H9 (cell line): ENCODE data around the gene THAP9. TPM values are rescaled to one million over a fixed set of nuclear protein-coding genes. Genes with fewer than 3 reads are reported as not detected.
A peak's percentile ranks its signal among the peaks of the same experiment; 100 is the strongest.

ENCODE experiments used
- DNase-seq: peaks from one replicate; pipeline ENCODE4 v3.0.0-alpha.2; 2017
- H2AFZ ChIP-seq: one replicate; pipeline ENCODE4 v1.6.1; 2013; ENCODE audit warnings: mild to moderate bottlenecking, low read length, control low read depth, moderate library complexity
- H2AK5ac ChIP-seq: 2 replicates; pipeline ENCODE4 v1.6.1; 2013; ENCODE audit warnings: low read length, control low read depth, mixed read lengths; ENCODE audit not compliant: insufficient read length
- H2BK120ac ChIP-seq: one replicate; pipeline ENCODE4 v1.6.1; 2013; ENCODE audit warnings: low read depth, mild to moderate bottlenecking, low read length, control low read depth, inconsistent platforms; ENCODE audit not compliant: poor library complexity, severe bottlenecking
- H2BK12ac ChIP-seq: 2 replicates; pipeline ENCODE4 v1.6.1; 2013; ENCODE audit warnings: low read length, control low read depth, mixed read lengths, low read depth; ENCODE audit not compliant: insufficient read length
- H2BK15ac ChIP-seq: 2 replicates; pipeline ENCODE4 v1.6.1; 2013; ENCODE audit warnings: low read depth, low read length, control low read depth
- H2BK20ac ChIP-seq: one replicate; pipeline ENCODE4 v1.6.1; 2013; ENCODE audit warnings: low read depth, mild to moderate bottlenecking, low read length, control low read depth, inconsistent platforms; ENCODE audit not compliant: poor library complexity, severe bottlenecking
- H2BK5ac ChIP-seq: 2 replicates; pipeline ENCODE4 v1.6.1; 2013; ENCODE audit warnings: low read length, control low read depth, mixed read lengths; ENCODE audit not compliant: insufficient read length
- H3K14ac ChIP-seq: 2 replicates; pipeline ENCODE4 v1.6.1; 2013; ENCODE audit warnings: low read length, control low read depth; ENCODE audit not compliant: insufficient read depth
- H3K18ac ChIP-seq: 2 replicates; pipeline ENCODE4 v1.6.1; 2013; ENCODE audit warnings: low read depth, mild to moderate bottlenecking, mixed read lengths, low read length, control low read depth; ENCODE audit not compliant: insufficient read length
- H3K23ac ChIP-seq: 2 replicates; pipeline ENCODE4 v1.6.1; 2013; ENCODE audit warnings: low read length, control low read depth, mixed read lengths, low read depth; ENCODE audit not compliant: insufficient read length
- H3K23me2 ChIP-seq: 2 replicates; pipeline ENCODE4 v1.6.1; 2013; ENCODE audit warnings: low read depth, mild to moderate bottlenecking, mixed read lengths, low read length, control low read depth; ENCODE audit not compliant: insufficient read length, poor library complexity, severe bottlenecking
- H3K27ac ChIP-seq: 2 replicates; pipeline ENCODE4 v1.5.1; 2013; ENCODE audit warnings: low read length, control low read depth, mixed read lengths, low read depth; ENCODE audit not compliant: insufficient read length
- H3K27me3 ChIP-seq: 2 replicates; pipeline ENCODE4 v1.6.1; 2013; ENCODE audit warnings: low read length, control low read depth, inconsistent platforms; ENCODE audit not compliant: insufficient read depth
- H3K4ac ChIP-seq: 2 replicates; pipeline ENCODE4 v1.6.1; 2013; ENCODE audit warnings: low read depth, mild to moderate bottlenecking, control low read depth, inconsistent platforms, low read length, moderate library complexity
- H3K4me1 ChIP-seq: 2 replicates; pipeline ENCODE4 v1.6.1; 2013; ENCODE audit warnings: low read length, control low read depth, inconsistent platforms; ENCODE audit not compliant: insufficient read depth
- H3K4me2 ChIP-seq: 2 replicates; pipeline ENCODE4 v1.6.1; 2013; ENCODE audit warnings: low read length, control low read depth, mixed read lengths; ENCODE audit not compliant: insufficient read length, insufficient read depth
- H3K56ac ChIP-seq: 2 replicates; pipeline ENCODE4 v1.6.1; 2013; ENCODE audit warnings: low read depth, mild to moderate bottlenecking, mixed read lengths, low read length, control low read depth; ENCODE audit not compliant: insufficient read length
- H3K79me1 ChIP-seq: 2 replicates; pipeline ENCODE4 v1.6.1; 2013; ENCODE audit warnings: low read depth, mild to moderate bottlenecking, moderate library complexity, low read length, control low read depth, inconsistent platforms; ENCODE audit not compliant: insufficient read depth, poor library complexity, severe bottlenecking
- H3K79me2 ChIP-seq: 2 replicates; pipeline ENCODE4 v1.6.1; 2013; ENCODE audit warnings: low read length, control low read depth, inconsistent platforms; ENCODE audit not compliant: insufficient read depth
- H3K9ac ChIP-seq: 2 replicates; pipeline ENCODE4 v1.6.1; 2013; ENCODE audit warnings: low read length, control low read depth, mixed read lengths; ENCODE audit not compliant: insufficient read length; ENCODE audit errors: extremely low read depth
- H3K9me3 ChIP-seq: one replicate; pipeline ENCODE4 v1.6.1; 2013; ENCODE audit warnings: low read depth, low read length, inconsistent platforms; ENCODE audit not compliant: control insufficient read depth
- H3T11ph ChIP-seq: one replicate; pipeline ENCODE4 v1.6.1; 2013; ENCODE audit warnings: mild to moderate bottlenecking, low read length, control low read depth, inconsistent platforms
- H4K20me1 ChIP-seq: one replicate; pipeline ENCODE4 v1.6.1; 2013; ENCODE audit not compliant: control insufficient read depth, insufficient read length, insufficient read depth
- H4K5ac ChIP-seq: 2 replicates; pipeline ENCODE4 v1.6.1; 2013; ENCODE audit warnings: low read depth, mild to moderate bottlenecking, mixed read lengths, low read length, control low read depth; ENCODE audit not compliant: insufficient read length
- H4K8ac ChIP-seq: replicated peaks from 2 replicates; pipeline ENCODE4 v1.6.1; 2013; ENCODE audit warnings: low read length, control low read depth, mixed read lengths, low read depth; ENCODE audit not compliant: insufficient read length
- H4K91ac ChIP-seq: 2 replicates; pipeline ENCODE4 v1.6.1; 2013; ENCODE audit warnings: low read depth, mild to moderate bottlenecking, moderate library complexity, mixed read lengths, low read length, control low read depth; ENCODE audit not compliant: insufficient read length
- H3K27ac Mint-ChIP-seq, 3 experiments: 2 replicates in 2 of 3; 3 replicates in 1 of 3; pipeline ENCODE4 v1.8.0; 2020 to 2021; ENCODE audit warnings: mixed read lengths in 3 of 3, mild to moderate bottlenecking in 1 of 3, moderate library complexity in 1 of 3
- H3K27me3 Mint-ChIP-seq: 2 replicates; pipeline ENCODE4 v1.8.0; 2021; ENCODE audit warnings: low read depth, mild to moderate bottlenecking, moderate library complexity, mixed read lengths
- H3K36me3 Mint-ChIP-seq, 3 experiments: 2 replicates in 2 of 3; 3 replicates in 1 of 3; pipeline ENCODE4 v1.8.0; 2020 to 2021; ENCODE audit warnings: low read depth in 3 of 3, mixed read lengths in 3 of 3; ENCODE audit not compliant: insufficient read depth in 1 of 3
- H3K4me1 Mint-ChIP-seq, 2 experiments: 2 replicates each; pipeline ENCODE4 v1.8.0; 2020; ENCODE audit warnings: mixed read lengths in 2 of 2
- H3K4me3 Mint-ChIP-seq, 2 experiments: 2 replicates in 1 of 2; 3 replicates in 1 of 2; pipeline ENCODE4 v1.8.0; 2020 to 2021; ENCODE audit warnings: mild to moderate bottlenecking in 2 of 2, mixed read lengths in 2 of 2, moderate library complexity in 1 of 2
- H3K9me3 Mint-ChIP-seq, 2 experiments: 2 replicates in 1 of 2; 3 replicates in 1 of 2; pipeline ENCODE4 v1.8.0; 2020; ENCODE audit warnings: mild to moderate bottlenecking in 2 of 2, mixed read lengths in 2 of 2, moderate library complexity in 1 of 2
- WGBS: extraction: QIAGEN DNeasy Blood & Tissue Kit; methylation state at CpG from one replicate; pipeline ENCODE4 v1.1.7; 2013; ENCODE audit warnings: missing lambda C conversion rate, low lambda C conversion rate, mixed read lengths; ENCODE audit not compliant: insufficient read length; ENCODE audit errors: extremely low coverage; 5-methylcytosine and 5-hydroxymethylcytosine counted together
- total RNA-seq: library from RNA; stranded (reverse); gene quantifications from 2 replicates; pipeline ENCODE4 v1.2.1, GENCODE V29; 2021
- TF ChIP-seq, protein P1 (sequence below): fragments of 200-600 bp; sonication (generic); conservative IDR thresholded peaks from 3 replicates; pipeline ENCODE4 v1.8.0; 2021; ENCODE audit warnings: antibody characterized with exemption, mild to moderate bottlenecking

Gene THAP9
- total RNA-seq, 1 experiment from 2014 or later, result 14.8 TPM

DNA sequence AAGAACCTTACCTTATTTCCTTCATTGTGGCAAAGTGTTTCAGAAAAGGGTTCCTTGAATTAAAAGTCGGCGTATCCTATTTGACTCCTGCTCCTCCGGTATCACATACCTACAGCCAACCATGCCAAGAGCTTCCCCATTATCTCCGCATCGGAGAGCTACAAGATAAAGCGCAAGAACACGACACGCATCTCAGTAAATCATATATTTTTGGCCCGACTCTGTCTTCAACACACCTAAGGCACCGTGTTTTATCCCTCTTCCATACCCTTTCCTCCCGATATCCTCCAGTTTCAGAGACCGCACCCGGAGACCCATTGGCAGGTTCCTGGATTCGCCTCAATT, 497 bp upstream of the THAP9 start:
- Histone ChIP-seq H3K56ac (no peak overlapping the region), H3K4me2 (peak overlapping the region; percentile 57), H2BK15ac (no peak overlapping the region), H2BK20ac (no peak overlapping the region), H2AK5ac (no peak overlapping the region), H4K5ac (peak overlapping the region; percentile 83), H2BK120ac (no peak overlapping the region), H3K23ac (no peak overlapping the region), H3K27me3 (no peaks in the 10 kb centered on the region), H3K23me2 (peaks cover 10% of the 10 kb centered on the region), H2BK5ac (peak overlapping the region; percentile 1), H3T11ph (no peak overlapping the region), H2AFZ (no peak overlapping the region), H3K18ac (peak overlapping the region; percentile 37), H3K9ac (peak overlapping the region; percentile 97), H3K14ac (peak overlapping the region; percentile 80; the same call in 1 of the 2 replicates), H2BK12ac (no peak overlapping the region), H3K9me3 (no peaks in the 10 kb centered on the region), H3K79me2 (peaks cover 24% of the 10 kb centered on the region; the same call in 1 of the 2 replicates), H4K20me1 (no peaks in the 10 kb centered on the region), H4K8ac (peak overlapping the region; percentile 13), H3K79me1 (no peaks in the 10 kb centered on the region), H3K4ac (no peak overlapping the region), H3K4me1 (no peaks in the 10 kb centered on the region), H4K91ac (no peak overlapping the region), H3K27ac (peak overlapping the region; percentile 57)
- H3K36me3 Mint-ChIP-seq, result peaks cover 20 to 41% (median 24%) of the 10 kb centered on the region in 3 experiments
- H3K27ac Mint-ChIP-seq, result no peak overlapping the region
- no peak for DNase-seq
- H3K4me3 Mint-ChIP-seq, result no peak overlapping the region
- H3K9me3 Mint-ChIP-seq, result no peaks in the 10 kb centered on the region
- WGBS, result no CpG with 5 or more reads among the region's 14 CpGs
- TF ChIP-seq, protein P1, sequence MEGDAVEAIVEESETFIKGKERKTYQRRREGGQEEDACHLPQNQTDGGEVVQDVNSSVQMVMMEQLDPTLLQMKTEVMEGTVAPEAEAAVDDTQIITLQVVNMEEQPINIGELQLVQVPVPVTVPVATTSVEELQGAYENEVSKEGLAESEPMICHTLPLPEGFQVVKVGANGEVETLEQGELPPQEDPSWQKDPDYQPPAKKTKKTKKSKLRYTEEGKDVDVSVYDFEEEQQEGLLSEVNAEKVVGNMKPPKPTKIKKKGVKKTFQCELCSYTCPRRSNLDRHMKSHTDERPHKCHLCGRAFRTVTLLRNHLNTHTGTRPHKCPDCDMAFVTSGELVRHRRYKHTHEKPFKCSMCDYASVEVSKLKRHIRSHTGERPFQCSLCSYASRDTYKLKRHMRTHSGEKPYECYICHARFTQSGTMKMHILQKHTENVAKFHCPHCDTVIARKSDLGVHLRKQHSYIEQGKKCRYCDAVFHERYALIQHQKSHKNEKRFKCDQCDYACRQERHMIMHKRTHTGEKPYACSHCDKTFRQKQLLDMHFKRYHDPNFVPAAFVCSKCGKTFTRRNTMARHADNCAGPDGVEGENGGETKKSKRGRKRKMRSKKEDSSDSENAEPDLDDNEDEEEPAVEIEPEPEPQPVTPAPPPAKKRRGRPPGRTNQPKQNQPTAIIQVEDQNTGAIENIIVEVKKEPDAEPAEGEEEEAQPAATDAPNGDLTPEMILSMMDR, result no peak
- H3K4me1 Mint-ChIP-seq, result peaks cover 20 to 23% of the 10 kb centered on the region in 2 experiments
- no peaks in the 10 kb centered on the region for H3K27me3 Mint-ChIP-seq
